Chondrocyte (in vitro differentiated cells): ENCODE measurements around the gene NUP88. TPM values are rescaled to one million over a fixed set of nuclear protein-coding genes. Genes with fewer than 3 reads are reported as not detected.

Source experiments
- DNase-seq: peaks from one replicate; pipeline ENCODE4 v3.0.0; 2021; ENCODE audit warnings: mixed read lengths, low spot score
- H3K27ac Mint-ChIP-seq: one replicate; pipeline ENCODE4 v1.8.0; 2021; ENCODE audit warnings: mild to moderate bottlenecking, moderate library complexity, mixed read lengths; ENCODE audit not compliant: unreplicated experiment
- H3K27me3 Mint-ChIP-seq: 2 replicates; pipeline ENCODE4 v1.8.0; 2021; ENCODE audit warnings: low read depth, mixed read lengths
- H3K36me3 Mint-ChIP-seq: 2 replicates; pipeline ENCODE4 v1.8.0; 2021; ENCODE audit warnings: low read depth, mixed read lengths
- H3K4me1 Mint-ChIP-seq: 2 replicates; pipeline ENCODE4 v1.8.0; 2021; ENCODE audit warnings: low read depth, mild to moderate bottlenecking, mixed read lengths
- H3K4me3 Mint-ChIP-seq: one replicate; pipeline ENCODE4 v1.8.0; 2021; ENCODE audit warnings: mild to moderate bottlenecking, moderate library complexity, mixed read lengths; ENCODE audit not compliant: unreplicated experiment
- H3K9me3 Mint-ChIP-seq: 2 replicates; pipeline ENCODE4 v1.8.0; 2021; ENCODE audit warnings: low read depth, mixed read lengths
- CTCF ChIP-seq: fragments of 200-600 bp; sonication (generic); IDR thresholded peaks from 2 replicates; pipeline ENCODE4 v1.5.0; 2021; ENCODE audit warnings: antibody characterized with exemption, mild to moderate bottlenecking, moderate library complexity
- total RNA-seq: library from RNA; stranded (reverse); gene quantifications from 3 replicates; pipeline ENCODE4 v1.2.1, GENCODE V29; 2021

NUP88 gene
- total RNA-seq, 1 donor from 2014 or later: 29.2 TPM

GRCh38 chr17:5405400-5405799 is 14.1 kb downstream of the NUP88 start:
- DNase-seq: no peak
- peaks cover 23% of the 10 kb centered on the region for H3K36me3 Mint-ChIP-seq
- H3K27me3 Mint-ChIP-seq: no peaks in the 10 kb centered on the region
- H3K27ac Mint-ChIP-seq: no peak overlapping the region
- H3K4me3 Mint-ChIP-seq: no peak overlapping the region
- H3K4me1 Mint-ChIP-seq: no peaks in the 10 kb centered on the region
- H3K9me3 Mint-ChIP-seq: no peaks in the 10 kb centered on the region
- TF ChIP-seq CTCF: no peak

GRCh38 chr17:5399767-5400166 is 19.7 kb downstream of the NUP88 start:
- peaks cover 34% of the 10 kb centered on the region for H3K36me3 Mint-ChIP-seq
- H3K4me1 Mint-ChIP-seq: no peaks in the 10 kb centered on the region
- no peak overlapping the region for H3K4me3 Mint-ChIP-seq
- no peaks in the 10 kb centered on the region for H3K27me3 Mint-ChIP-seq
- no peak overlapping the region for H3K27ac Mint-ChIP-seq
- no peak for TF ChIP-seq CTCF
- DNase-seq: no peak
- no peaks in the 10 kb centered on the region for H3K9me3 Mint-ChIP-seq

- Mint-ChIP-seq H3K4me3 (no peak overlapping the region), H3K27ac (no peak overlapping the region), H3K36me3 (peaks cover 43% of the 10 kb centered on the region), H3K4me1 (no peaks in the 10 kb centered on the region), H3K27me3 (no peaks in the 10 kb centered on the region), H3K9me3 (no peaks in the 10 kb centered on the region)
- no peak for DNase-seq
- TF ChIP-seq CTCF: no peak
Measured at GRCh38 chr17:5396612-5397011, 22.9 kb downstream of the NUP88 start.

- Mint-ChIP-seq H3K9me3 (no peaks in the 10 kb centered on the region), H3K36me3 (peaks cover 40% of the 10 kb centered on the region), H3K4me3 (no peak overlapping the region), H3K4me1 (no peaks in the 10 kb centered on the region), H3K27me3 (no peaks in the 10 kb centered on the region), H3K27ac (no peak overlapping the region)
- no peak for TF ChIP-seq CTCF
- DNase-seq: no peak
Measured at GRCh38 chr17:5391678-5392077, 27.8 kb downstream of the NUP88 start.

- no peak for TF ChIP-seq CTCF
- Mint-ChIP-seq H3K27ac (peak overlapping the region; percentile 11), H3K36me3 (peaks cover 45% of the 10 kb centered on the region), H3K27me3 (no peaks in the 10 kb centered on the region), H3K4me3 (no peak overlapping the region), H3K4me1 (peaks cover 3% of the 10 kb centered on the region), H3K9me3 (no peaks in the 10 kb centered on the region)
- no peak for DNase-seq
Measured at GRCh38 chr17:5381542-5381941, 37.9 kb downstream of the NUP88 start.
